A549 (cell line): ENCODE results near the gene GRID2. TPM values are rescaled to one million over a fixed set of nuclear protein-coding genes. Genes with fewer than 3 reads are reported as not detected.

Source experiments
- ATAC-seq, 2 experiments: fragments of 200-7000 bp in 1 of 2; fragments of >200 bp in 1 of 2; cut with Nextera tagmentation in 1 of 2; cut with Tn5 transposase in 1 of 2; 3 replicates each; pipeline versions ENCODE4 v1.8.0 to v1.9.1; 2018 to 2020; ENCODE audit warnings: mild to moderate bottlenecking in 1 of 2, moderate library complexity in 1 of 2
- CTCF ChIA-PET: fragments of 300-600 bp; sonication (Branson Sonifier 250); formaldehyde crosslinking; extraction: SDS; loops from one replicate; lab custom pipeline; 2021; ENCODE audit warnings: antibody characterized with exemption, inconsistent platforms; lab: Yijun Ruan, JAX
- POLR2A ChIA-PET: fragments of 350-600 bp; formaldehyde crosslinking; extraction: SDS; loops from one replicate; lab custom pipeline; 2021; ENCODE audit warnings: antibody characterized with exemption, inconsistent platforms; lab: Yijun Ruan, JAX
- DNase-seq, 2 experiments: peaks; one replicate each; pipeline versions ENCODE4 v3.0.0 to v3.0.0-alpha.2; 2011 to 2016; ENCODE audit warnings: low read depth in 1 of 2, low spot score in 1 of 2
- FAIRE-seq: peaks from 2 replicates; lab custom pipeline; 2011; peaks lifted over from hg19 to GRCh38; lab: Jason Lieb, UNC
- H3K27ac ChIP-seq, 2 experiments: fragments of >200 bp; sonication (Bioruptor Twin); formaldehyde crosslinking; 3 replicates each; pipeline ENCODE4 v1.5.1; 2016 to 2017
- H3K4me1 ChIP-seq: fragments of >200 bp; sonication (Bioruptor Twin); formaldehyde crosslinking; 3 replicates; pipeline ENCODE4 v1.6.1; 2016
- H3K4me2 ChIP-seq: fragments of >200 bp; sonication (Bioruptor Twin); formaldehyde crosslinking; 3 replicates; pipeline ENCODE4 v1.6.1; 2016
- H3K4me3 ChIP-seq: fragments of >200 bp; sonication (Bioruptor Twin); formaldehyde crosslinking; 3 replicates; pipeline ENCODE4 v1.5.1; 2016
- H3K9me3 ChIP-seq: fragments of >200 bp; sonication (Bioruptor Twin); formaldehyde crosslinking; 3 replicates; pipeline ENCODE4 v1.6.1; 2016
- BHLHE40 ChIP-seq: IDR thresholded peaks from 2 replicates; pipeline ENCODE4 v1.6.1; 2012; ENCODE audit warnings: low read depth, low read length, inconsistent platforms
- EHF ChIP-seq: fragments of 250-450 bp; sonication (Bioruptor Pico); IDR thresholded peaks from 2 replicates; pipeline ENCODE4 v1.5.0; 2020; ENCODE audit warnings: mild to moderate bottlenecking
- EHMT2 ChIP-seq: fragments of 200-600 bp; sonication (generic); IDR thresholded peaks from 2 replicates; pipeline ENCODE4 v1.6.1; 2016; ENCODE audit warnings: antibody characterized with exemption, low read depth, mild to moderate bottlenecking, moderate library complexity
- ESRRA ChIP-seq: fragments of 150-350 bp; IDR thresholded peaks from 2 replicates; pipeline ENCODE4 v1.6.1; 2014; ENCODE audit warnings: mild to moderate bottlenecking, low read length, borderline replicate concordance
- GATA3 ChIP-seq: IDR thresholded peaks from 2 replicates; pipeline ENCODE4 v1.6.1; 2012; ENCODE audit warnings: borderline replicate concordance
- HDAC2 ChIP-seq: fragments of 200-600 bp; sonication (generic); IDR thresholded peaks from 2 replicates; pipeline ENCODE4 v1.6.1; 2016
- HEYL ChIP-seq: fragments of 250-450 bp; sonication (Bioruptor Pico); IDR thresholded peaks from 2 replicates; pipeline ENCODE4 v1.8.0; 2021; ENCODE audit warnings: mild to moderate bottlenecking, moderate library complexity
- HOXB5 ChIP-seq: fragments of 250-450 bp; sonication (Bioruptor Pico); IDR thresholded peaks from 2 replicates; pipeline ENCODE4 v1.5.0; 2020; ENCODE audit warnings: mild to moderate bottlenecking, moderate library complexity
- MAFK ChIP-seq: fragments of 450-650 bp; IDR thresholded peaks from 2 replicates; pipeline ENCODE4 v1.6.1; 2014; ENCODE audit not compliant: partially characterized antibody
- NFE2L2 ChIP-seq: fragments of 150-350 bp; conservative IDR thresholded peaks from 2 replicates; pipeline ENCODE4 v1.6.1; 2014; ENCODE audit warnings: low read length
- RCOR1 ChIP-seq: fragments of 150-350 bp; IDR thresholded peaks from 2 replicates; pipeline ENCODE4 v1.6.1; 2014; ENCODE audit warnings: antibody characterized with exemption, low read length, low read depth
- RFX5 ChIP-seq: fragments of 450-650 bp; IDR thresholded peaks from 2 replicates; pipeline ENCODE4 v1.7.1; 2014; ENCODE audit warnings: antibody characterized with exemption, mild to moderate bottlenecking, moderate library complexity
- RNF2 ChIP-seq: fragments of 200-600 bp; sonication (generic); IDR thresholded peaks from 2 replicates; pipeline ENCODE4 v1.6.1; 2016; ENCODE audit warnings: low read depth, mild to moderate bottlenecking, antibody characterized with exemption, moderate library complexity, borderline replicate concordance
- ZC3H11A ChIP-seq: fragments of 450-650 bp; IDR thresholded peaks from 2 replicates; pipeline ENCODE4 v1.6.1; 2014; ENCODE audit warnings: antibody characterized with exemption, mild to moderate bottlenecking
- ZFP36 ChIP-seq: fragments of 450-650 bp; IDR thresholded peaks from 2 replicates; pipeline ENCODE4 v1.6.1; 2014; ENCODE audit warnings: borderline replicate concordance; ENCODE audit not compliant: partially characterized antibody
- ZSCAN20 ChIP-seq: fragments of 250-450 bp; sonication (Bioruptor Pico); IDR thresholded peaks from 2 replicates; pipeline ENCODE4 v1.8.0; 2022; ENCODE audit warnings: mild to moderate bottlenecking, moderate library complexity
- WGBS: methylation state at CpG from one replicate; pipeline ENCODE4 v1.1.6; 2017; ENCODE audit errors: missing lambda C conversion rate; 5-methylcytosine and 5-hydroxymethylcytosine counted together
- polyA plus RNA-seq, 4 experiments: library from polyadenylated mRNA; depleted of rRNA in 3 of 4; stranded (reverse); fragments of >200 nt; fragmentation: RNase III in 1 of 4; extraction: RNeasy Plus Mini Kit Qiagen cat#74134 plus additional on column Dnase treatment in 1 of 4; gene quantifications; 2 replicates in 3 of 4; 3 replicates in 1 of 4; pipeline ENCODE4 v1.2.3, GENCODE V29; 2011 to 2017
- TF ChIP-seq, protein P1 (sequence below): IDR thresholded peaks from 2 replicates; pipeline ENCODE4 v1.6.1; 2012; ENCODE audit warnings: low read depth, borderline replicate concordance
- TF ChIP-seq, protein P2 (sequence below): fragments of 450-650 bp; IDR thresholded peaks from 2 replicates; pipeline ENCODE4 v1.6.1; 2014; ENCODE audit warnings: antibody characterized with exemption
- TF ChIP-seq, protein P3 (sequence below): IDR thresholded peaks from 2 replicates; pipeline ENCODE4 v1.6.1; 2012
- TF ChIP-seq, protein P4 (sequence below): fragments of >200 bp; sonication (Bioruptor Twin); formaldehyde crosslinking; IDR thresholded peaks from 3 replicates; pipeline ENCODE4 v1.5.1; 2016
- TF ChIP-seq, protein P5 (sequence below): fragments of 250-450 bp; sonication (Bioruptor Pico); IDR thresholded peaks from 2 replicates; pipeline ENCODE4 v1.5.0; 2021; ENCODE audit warnings: mild to moderate bottlenecking, moderate library complexity, borderline replicate concordance

The GRID2 gene
- polyA plus RNA-seq, 2 of the 4 experiments (the other 2 are of a cell fraction) = not detected

DNA sequence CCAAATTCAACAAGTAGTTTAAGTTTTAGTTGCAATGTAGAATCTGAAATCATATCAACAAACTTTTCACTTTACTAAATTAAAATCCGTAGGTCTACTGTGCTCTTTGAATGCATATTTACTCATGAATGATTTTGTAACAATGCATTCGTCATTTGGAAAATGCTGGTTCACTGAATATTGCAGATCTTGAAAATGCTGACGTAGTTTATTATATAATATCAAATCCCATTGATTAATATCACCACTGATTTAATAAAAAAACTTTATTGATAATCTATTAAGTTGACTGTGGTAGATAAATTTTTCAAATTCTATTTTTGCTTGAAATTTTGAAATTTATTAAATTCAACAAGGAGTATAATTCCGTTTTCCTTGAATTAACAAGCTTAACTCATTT, 540.0 kb downstream of the GRID2 start:
- ATAC-seq = no peak
- Histone ChIP-seq H3K4me3 (no peak overlapping the region), H3K4me2 (no peak overlapping the region), H3K4me1 (no peaks in the 10 kb centered on the region), H3K9me3 (no peaks in the 10 kb centered on the region), H3K27ac (no peak overlapping the region)
- 46% methylated on average over 4 of the region's 4 CpGs for WGBS
- ChIA-PET CTCF (no interaction called here), POLR2A (no interaction called here)
- TF ChIP-seq, protein P1, sequence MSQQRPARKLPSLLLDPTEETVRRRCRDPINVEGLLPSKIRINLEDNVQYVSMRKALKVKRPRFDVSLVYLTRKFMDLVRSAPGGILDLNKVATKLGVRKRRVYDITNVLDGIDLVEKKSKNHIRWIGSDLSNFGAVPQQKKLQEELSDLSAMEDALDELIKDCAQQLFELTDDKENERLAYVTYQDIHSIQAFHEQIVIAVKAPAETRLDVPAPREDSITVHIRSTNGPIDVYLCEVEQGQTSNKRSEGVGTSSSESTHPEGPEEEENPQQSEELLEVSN = no peak
- TF ChIP-seq MAFK = peak; percentile 60
- DNase-seq = no peak
- FAIRE-seq = no peak

DNA sequence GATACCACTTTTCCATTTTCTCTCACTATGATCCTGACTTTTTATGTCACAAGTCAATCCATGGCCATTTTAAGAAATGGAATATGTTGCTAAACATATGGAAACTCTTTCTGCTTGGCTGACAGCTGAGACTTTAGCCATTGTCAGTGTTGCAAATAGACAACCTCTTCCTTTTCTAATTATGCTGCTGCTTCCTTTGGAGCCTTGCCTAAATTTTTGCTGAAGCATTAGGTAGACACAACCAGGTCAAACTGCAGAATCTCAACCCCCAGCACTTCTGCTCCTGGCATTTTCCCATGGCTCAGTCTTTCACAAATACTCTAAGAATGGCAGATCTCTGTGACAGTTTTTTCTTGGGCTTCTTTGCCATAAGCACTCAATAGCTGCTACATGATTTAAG, 543.3 kb downstream of the GRID2 start:
- DNase-seq = no peak

DNA sequence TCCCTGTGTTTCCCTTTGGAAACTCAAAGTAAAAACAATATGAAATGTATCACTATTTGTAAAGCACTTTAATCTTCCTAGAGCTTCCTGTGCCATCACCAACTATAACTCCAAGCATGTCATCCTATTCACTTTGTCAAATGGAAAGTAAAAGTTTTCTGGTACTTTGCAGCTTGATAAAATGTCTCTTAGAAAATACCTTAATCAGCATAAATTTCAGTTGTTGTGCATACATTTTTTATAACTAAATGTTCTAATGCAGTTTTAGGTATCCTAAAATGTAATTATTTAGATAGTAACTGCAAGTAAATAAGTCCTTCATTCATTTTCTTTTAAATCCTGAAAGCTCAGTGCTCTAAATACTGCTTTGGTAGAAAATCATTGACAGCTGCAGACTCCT, 558.7 kb downstream of the GRID2 start:
- ATAC-seq (no peak), FAIRE-seq (no peak), DNase-seq (no peak)
- Histone ChIP-seq H3K27ac (no peak overlapping the region), H3K4me3 (no peak overlapping the region), H3K4me2 (no peak overlapping the region), H3K9me3 (no peaks in the 10 kb centered on the region), H3K4me1 (no peaks in the 10 kb centered on the region)
- ChIA-PET POLR2A (no interaction called here), CTCF (no interaction called here)
- TF ChIP-seq, protein P2, sequence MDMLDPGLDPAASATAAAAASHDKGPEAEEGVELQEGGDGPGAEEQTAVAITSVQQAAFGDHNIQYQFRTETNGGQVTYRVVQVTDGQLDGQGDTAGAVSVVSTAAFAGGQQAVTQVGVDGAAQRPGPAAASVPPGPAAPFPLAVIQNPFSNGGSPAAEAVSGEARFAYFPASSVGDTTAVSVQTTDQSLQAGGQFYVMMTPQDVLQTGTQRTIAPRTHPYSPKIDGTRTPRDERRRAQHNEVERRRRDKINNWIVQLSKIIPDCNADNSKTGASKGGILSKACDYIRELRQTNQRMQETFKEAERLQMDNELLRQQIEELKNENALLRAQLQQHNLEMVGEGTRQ = no peak
- TF ChIP-seq MAFK = peak; percentile 88

More for the DNA sequence above, 543.3 kb downstream of the GRID2 start:
- no peak overlapping the region for H3K4me2 ChIP-seq
- TF ChIP-seq, protein P1 = no peak
- TF ChIP-seq EHF (CRISPR knock-in tag) (no peak), NFE2L2 (no peak), BHLHE40 (no peak), EHMT2 (no peak), ESRRA (no peak), GATA3 (no peak), HEYL (no peak), RFX5 (no peak)
- TF ChIP-seq, protein P2 = no peak
- TF ChIP-seq, protein P3, sequence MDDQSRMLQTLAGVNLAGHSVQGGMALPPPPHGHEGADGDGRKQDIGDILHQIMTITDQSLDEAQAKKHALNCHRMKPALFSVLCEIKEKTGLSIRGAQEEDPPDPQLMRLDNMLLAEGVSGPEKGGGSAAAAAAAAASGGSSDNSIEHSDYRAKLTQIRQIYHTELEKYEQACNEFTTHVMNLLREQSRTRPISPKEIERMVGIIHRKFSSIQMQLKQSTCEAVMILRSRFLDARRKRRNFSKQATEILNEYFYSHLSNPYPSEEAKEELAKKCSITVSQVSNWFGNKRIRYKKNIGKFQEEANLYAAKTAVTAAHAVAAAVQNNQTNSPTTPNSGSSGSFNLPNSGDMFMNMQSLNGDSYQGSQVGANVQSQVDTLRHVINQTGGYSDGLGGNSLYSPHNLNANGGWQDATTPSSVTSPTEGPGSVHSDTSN = no peak
- TF ChIP-seq, protein P4, sequence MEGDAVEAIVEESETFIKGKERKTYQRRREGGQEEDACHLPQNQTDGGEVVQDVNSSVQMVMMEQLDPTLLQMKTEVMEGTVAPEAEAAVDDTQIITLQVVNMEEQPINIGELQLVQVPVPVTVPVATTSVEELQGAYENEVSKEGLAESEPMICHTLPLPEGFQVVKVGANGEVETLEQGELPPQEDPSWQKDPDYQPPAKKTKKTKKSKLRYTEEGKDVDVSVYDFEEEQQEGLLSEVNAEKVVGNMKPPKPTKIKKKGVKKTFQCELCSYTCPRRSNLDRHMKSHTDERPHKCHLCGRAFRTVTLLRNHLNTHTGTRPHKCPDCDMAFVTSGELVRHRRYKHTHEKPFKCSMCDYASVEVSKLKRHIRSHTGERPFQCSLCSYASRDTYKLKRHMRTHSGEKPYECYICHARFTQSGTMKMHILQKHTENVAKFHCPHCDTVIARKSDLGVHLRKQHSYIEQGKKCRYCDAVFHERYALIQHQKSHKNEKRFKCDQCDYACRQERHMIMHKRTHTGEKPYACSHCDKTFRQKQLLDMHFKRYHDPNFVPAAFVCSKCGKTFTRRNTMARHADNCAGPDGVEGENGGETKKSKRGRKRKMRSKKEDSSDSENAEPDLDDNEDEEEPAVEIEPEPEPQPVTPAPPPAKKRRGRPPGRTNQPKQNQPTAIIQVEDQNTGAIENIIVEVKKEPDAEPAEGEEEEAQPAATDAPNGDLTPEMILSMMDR = no peak
- H3K4me1 ChIP-seq = no peaks in the 10 kb centered on the region
- ChIA-PET POLR2A (no interaction called here), CTCF (no interaction called here)
- no peaks in the 10 kb centered on the region for H3K9me3 ChIP-seq
- FAIRE-seq = no peak
- no peak for ATAC-seq
- no peak overlapping the region for H3K4me3 ChIP-seq
- no peak overlapping the region for H3K27ac ChIP-seq

DNA sequence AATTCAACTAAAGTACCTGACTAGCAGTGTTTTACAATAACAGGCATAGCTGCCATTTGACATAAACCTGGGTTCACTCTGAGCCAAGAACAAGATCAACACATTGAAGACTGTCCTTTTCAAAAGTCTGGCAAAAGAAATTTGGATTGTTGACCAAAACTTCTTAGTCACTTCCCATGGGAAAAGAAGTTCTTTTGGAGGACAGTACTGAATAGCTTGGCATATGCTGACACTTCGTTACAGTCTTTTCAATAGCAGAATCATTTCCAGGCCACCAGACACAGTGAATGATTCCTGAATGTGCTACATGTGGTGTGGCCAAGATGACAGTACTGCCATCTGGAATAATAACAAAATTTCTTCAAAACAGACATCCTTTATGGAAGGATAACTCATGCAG, 560.3 kb downstream of the GRID2 start:
- TF ChIP-seq HOXB5 = no peak
- TF ChIP-seq HDAC2 = no peak
- TF ChIP-seq, protein P3 = no peak
- TF ChIP-seq ZC3H11A = no peak
- no peak for TF ChIP-seq EHMT2
- no peak for TF ChIP-seq NFE2L2
- no peak for TF ChIP-seq ZSCAN20 (CRISPR knock-in tag)
- TF ChIP-seq ZFP36 = no peak
- no peak for TF ChIP-seq RNF2
- TF ChIP-seq RCOR1 = no peak
- TF ChIP-seq EHF (CRISPR knock-in tag) = no peak
- TF ChIP-seq, protein P5, sequence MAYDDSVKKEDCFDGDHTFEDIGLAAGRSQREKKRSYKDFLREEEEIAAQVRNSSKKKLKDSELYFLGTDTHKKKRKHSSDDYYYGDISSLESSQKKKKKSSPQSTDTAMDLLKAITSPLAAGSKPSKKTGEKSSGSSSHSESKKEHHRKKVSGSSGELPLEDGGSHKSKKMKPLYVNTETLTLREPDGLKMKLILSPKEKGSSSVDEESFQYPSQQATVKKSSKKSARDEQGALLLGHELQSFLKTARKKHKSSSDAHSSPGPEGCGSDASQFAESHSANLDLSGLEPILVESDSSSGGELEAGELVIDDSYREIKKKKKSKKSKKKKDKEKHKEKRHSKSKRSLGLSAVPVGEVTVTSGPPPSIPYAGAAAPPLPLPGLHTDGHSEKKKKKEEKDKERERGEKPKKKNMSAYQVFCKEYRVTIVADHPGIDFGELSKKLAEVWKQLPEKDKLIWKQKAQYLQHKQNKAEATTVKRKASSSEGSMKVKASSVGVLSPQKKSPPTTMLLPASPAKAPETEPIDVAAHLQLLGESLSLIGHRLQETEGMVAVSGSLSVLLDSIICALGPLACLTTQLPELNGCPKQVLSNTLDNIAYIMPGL (CRISPR knock-in tag) = no peak
- TF ChIP-seq BHLHE40 = no peak
- 27% methylated on average over 1 of the region's 1 CpG for WGBS

More for the DNA sequence above, 560.3 kb downstream of the GRID2 start:
- H3K9me3 ChIP-seq = no peaks in the 10 kb centered on the region
- no peaks in the 10 kb centered on the region for H3K4me1 ChIP-seq
- no peak overlapping the region for H3K4me2 ChIP-seq
- POLR2A ChIA-PET = no interaction called here
- FAIRE-seq = no peak
- H3K27ac ChIP-seq = no peak overlapping the region
- H3K4me3 ChIP-seq = no peak overlapping the region
- no peak for ATAC-seq
- CTCF ChIA-PET = no interaction called here
- DNase-seq = no peak
